Measurements from ENCODE around the gene BMP6. TPM values are rescaled to one million over a fixed set of nuclear protein-coding genes. Genes with fewer than 3 reads are reported as not detected.

BMP6 gene
- 10 to 100 TPM in 2 of 7 donors, 1 to 10 TPM in 5; 3.4 to 15.9 (median 6.7) TPM for total RNA-seq
- polyA plus RNA-seq: 10 to 100 TPM; 24.9 to 28.1 TPM
- long read RNA-seq, donor 1, partial matches to known transcripts: 2 of 6 reads
- long read RNA-seq, donor 1, other reads (novel, unspliced or antisense): 2 of 6 reads
- long read RNA-seq, donor 2, partial matches to known transcripts: 149 of 149 reads
- long read RNA-seq, donor 2, other reads (novel, unspliced or antisense): 0 of 149 reads
- long read RNA-seq, donor 3, transcript BMP6-201 (7 exons, 2,780 nt): major isoform, 61 of 69 reads
- long read RNA-seq, donor 3, partial matches to known transcripts: 0 of 69 reads
- long read RNA-seq, donor 3, other reads (novel, unspliced or antisense): 8 of 69 reads

DNA sequence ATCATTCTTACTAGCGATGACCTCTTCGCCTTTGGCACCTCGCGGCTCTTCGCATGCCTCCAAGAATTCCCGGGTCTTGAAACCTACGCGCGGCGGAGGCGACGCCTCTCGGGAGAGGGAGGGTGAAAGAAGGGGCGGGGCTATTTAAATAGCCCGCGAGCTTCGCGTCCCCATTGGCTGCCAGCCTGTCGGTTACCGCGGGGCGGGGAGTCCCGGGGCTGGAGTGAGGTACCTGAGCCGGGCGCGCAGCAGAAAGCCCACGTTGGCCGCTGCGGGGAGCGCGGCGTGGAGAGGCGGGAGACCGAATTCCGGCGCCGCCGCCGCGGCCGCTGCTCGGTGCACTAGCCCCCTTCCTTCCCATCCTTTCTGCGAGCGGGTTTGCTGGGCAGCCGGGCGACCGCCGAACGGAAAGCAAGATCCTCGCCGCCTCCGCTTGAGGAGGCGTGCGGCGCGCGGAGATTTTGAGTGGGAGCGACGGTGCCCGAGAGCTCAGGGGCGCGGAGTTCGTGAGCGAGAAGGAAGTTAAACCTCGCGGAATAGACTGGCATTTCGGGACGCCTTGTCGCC, at the start of gene BMP6:
Gene BMP6 (plus strand): TSS at position 251 of the 567 bp plus-strand sequence. CDS start 857 bp downstream, outside the sequence.
- Histone ChIP-seq H3K36me3 (no peaks in the 10 kb centered on the region), H3K4me1 (ENCODE audit: insufficient read depth) (peaks cover 4% of the 10 kb centered on the region), H3K9me3 (no peaks in the 10 kb centered on the region), H3K27ac (no peak within 1 kb of the TSS), H3K27me3 (no peaks in the 10 kb centered on the region), H3K4me3 (peak within 1 kb of the TSS; percentile 44)
- no peak for TF ChIP-seq EP300 (IDR thresholded peaks at IDR 0.05)
- TF ChIP-seq POLR2A (IDR thresholded peaks at IDR 0.05): no peak
- peak in 1 of 3 donors; percentile 18 for TF ChIP-seq CTCF (IDR thresholded peaks at IDR 0.05)
- intact Hi-C loops (cut with DNase I): loop anchor here (5.0 to 10.0 kb wide), 8 partner anchors 56 to 499 kb away; partner anchors contain the start of gene TXNDC5 (in 2 of the 4)
- WGBS, 3 donors: 0 to 1% (median 0%) methylated on average over 48 to 69 of the region's 69 CpGs
- DNase-seq: peak; percentile 87 to 92 (median 91)

DNA sequence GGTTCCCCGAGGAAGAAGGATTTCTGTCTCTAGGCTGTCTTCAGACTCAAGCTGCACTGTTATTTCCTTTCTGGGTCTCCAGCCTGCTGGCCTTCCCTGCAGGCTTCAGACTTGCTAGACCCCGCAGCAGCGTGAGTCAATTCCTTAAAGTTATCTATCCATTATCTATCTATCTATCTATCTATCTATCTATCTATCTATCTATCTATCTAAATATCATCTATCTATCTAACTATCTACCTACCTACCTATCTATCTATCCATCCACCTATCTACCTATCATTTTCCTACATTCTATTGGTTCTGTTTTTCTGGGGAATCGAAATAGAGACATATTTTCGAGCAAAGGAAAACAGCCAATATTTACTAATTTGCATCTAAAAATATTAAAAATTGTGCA, 48.7 kb upstream of the BMP6 start:
- no peaks in the 10 kb centered on the region for H3K36me3 ChIP-seq
- H3K4me3 ChIP-seq: no peak overlapping the region
- H3K9me3 ChIP-seq: no peaks in the 10 kb centered on the region
- H3K4me1 ChIP-seq (ENCODE audit: insufficient read depth): peaks cover 2% of the 10 kb centered on the region
- no peak for DNase-seq
- TF ChIP-seq POLR2A (IDR thresholded peaks at IDR 0.05) (no peak), CTCF (IDR thresholded peaks at IDR 0.05) (no peak), EP300 (IDR thresholded peaks at IDR 0.05) (no peak)
- WGBS, 3 donors: 94 to 96% (median 95%) methylated on average over 5 of the region's 5 CpGs
- H3K27me3 ChIP-seq: no peaks in the 10 kb centered on the region
- no peak overlapping the region for H3K27ac ChIP-seq
- intact Hi-C loops (cut with DNase I): no loop called here

DNA sequence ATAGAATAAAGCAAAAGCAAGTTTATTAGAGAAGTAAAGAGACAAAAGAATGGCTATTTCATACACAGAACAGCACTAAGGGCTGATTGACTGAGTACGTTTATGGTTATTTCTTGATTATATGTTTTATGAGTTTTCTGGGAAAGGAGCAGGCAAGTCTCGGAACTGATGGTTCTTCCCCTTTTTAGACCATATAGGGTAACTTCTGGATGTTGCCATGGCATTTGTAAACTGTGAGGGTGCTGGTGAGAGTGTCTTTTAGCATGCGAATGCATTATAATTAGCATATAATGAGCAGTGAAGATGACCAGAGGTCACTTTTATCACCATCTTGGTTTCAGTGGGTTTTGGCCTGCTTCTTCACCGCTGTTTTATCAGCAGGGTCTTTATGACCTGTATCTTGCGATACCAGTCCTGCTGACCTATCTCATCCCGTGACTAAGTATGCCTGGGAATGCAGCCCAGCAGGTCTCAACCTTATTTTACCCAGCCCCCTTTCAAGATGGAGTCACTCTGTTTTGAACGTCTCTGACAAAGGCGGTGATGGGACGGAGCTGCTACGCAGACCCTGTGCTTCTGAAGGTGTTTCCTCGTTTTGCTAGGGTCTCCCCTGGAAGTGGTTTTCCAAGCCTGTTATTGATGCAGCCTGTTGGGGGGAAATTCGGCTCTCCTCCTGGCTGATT, 45.4 kb upstream of the BMP6 start:
- WGBS, 3 donors: 73 to 83% (median 79%) methylated on average over 12 of the region's 12 CpGs
- no peaks in the 10 kb centered on the region for H3K36me3 ChIP-seq
- H3K4me3 ChIP-seq: no peak overlapping the region
- TF ChIP-seq CTCF (IDR thresholded peaks at IDR 0.05): no peak
- TF ChIP-seq POLR2A (IDR thresholded peaks at IDR 0.05): no peak
- TF ChIP-seq EP300 (IDR thresholded peaks at IDR 0.05): no peak
- intact Hi-C loops (cut with DNase I): no loop called here
- no peaks in the 10 kb centered on the region for H3K4me1 ChIP-seq (ENCODE audit: insufficient read depth)
- H3K27ac ChIP-seq: no peak overlapping the region
- no peaks in the 10 kb centered on the region for H3K27me3 ChIP-seq
- H3K9me3 ChIP-seq: no peaks in the 10 kb centered on the region
- DNase-seq: no peak

- Histone ChIP-seq H3K4me3 (no peak overlapping the region), H3K27ac (no peak overlapping the region), H3K36me3 (no peaks in the 10 kb centered on the region), H3K4me1 (ENCODE audit: insufficient read depth) (no peaks in the 10 kb centered on the region), H3K27me3 (no peaks in the 10 kb centered on the region), H3K9me3 (no peaks in the 10 kb centered on the region)
- 62 to 69% (median 64%) methylated on average over 4 of the region's 4 CpGs for WGBS, 3 donors
- intact Hi-C loops (cut with DNase I): no loop called here
- TF ChIP-seq EP300 (IDR thresholded peaks at IDR 0.05): no peak
- no peak for DNase-seq
These were observed 44.5 kb upstream of the BMP6 start for GRCh38 chr6:7681449-7681848.

Measured in ovary (tissue), 10 donors.